Placental epithelial cell (primary cell): Measurements from ENCODE around the gene MYMK. TPM values are rescaled to one million over a fixed set of nuclear protein-coding genes. Genes with fewer than 3 reads are reported as not detected.

ENCODE experiments used
- total RNA-seq: library from RNA; depleted of rRNA; stranded (reverse); fragments of >200 nt; gene quantifications from 2 replicates; pipeline ENCODE4 v1.2.3, GENCODE V29; 2012

MYMK gene
- total RNA-seq = not detected in 2 replicates

DNA sequence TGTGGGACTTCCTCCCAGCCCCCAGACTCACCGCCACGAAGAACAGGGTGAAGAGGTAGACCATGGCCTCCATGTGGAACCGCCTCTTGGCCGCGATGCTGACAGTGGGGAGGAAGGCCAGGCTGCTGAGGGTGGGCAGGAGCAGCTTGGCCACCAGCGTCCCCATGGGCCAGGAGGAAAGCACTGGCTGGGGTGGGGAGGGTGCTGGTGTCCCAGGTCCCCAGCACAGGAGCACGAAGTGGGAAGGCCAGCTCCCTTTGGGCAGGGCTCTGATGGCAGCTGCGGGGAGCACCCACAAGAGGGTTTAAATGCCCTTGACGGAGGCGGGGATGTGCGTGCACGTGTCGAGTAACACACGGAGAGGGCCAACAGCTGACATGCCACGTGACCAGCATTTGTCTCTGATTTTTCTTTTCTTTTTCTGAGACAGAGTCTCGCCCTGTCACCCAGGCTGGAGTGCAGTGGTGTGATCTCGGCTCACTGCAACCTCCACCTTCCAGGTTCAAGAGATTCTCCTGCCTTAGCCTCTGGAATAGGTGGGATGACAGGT lies at the start of gene MYMK:
Gene MYMK, minus strand, starts transcription at position 281 of the 550 bp plus-strand sequence. Its CDS starts 115 bp downstream, at position 166.

GRCh38 chr9:133534346-133535291 lies 9.9 kb upstream of the MYMK start, which contains the start of gene ADAMTSL2:
Gene ADAMTSL2 (plus strand): TSS chr9:133534704. CDS start chr9:133536713, 2,009 bp downstream.

DNA sequence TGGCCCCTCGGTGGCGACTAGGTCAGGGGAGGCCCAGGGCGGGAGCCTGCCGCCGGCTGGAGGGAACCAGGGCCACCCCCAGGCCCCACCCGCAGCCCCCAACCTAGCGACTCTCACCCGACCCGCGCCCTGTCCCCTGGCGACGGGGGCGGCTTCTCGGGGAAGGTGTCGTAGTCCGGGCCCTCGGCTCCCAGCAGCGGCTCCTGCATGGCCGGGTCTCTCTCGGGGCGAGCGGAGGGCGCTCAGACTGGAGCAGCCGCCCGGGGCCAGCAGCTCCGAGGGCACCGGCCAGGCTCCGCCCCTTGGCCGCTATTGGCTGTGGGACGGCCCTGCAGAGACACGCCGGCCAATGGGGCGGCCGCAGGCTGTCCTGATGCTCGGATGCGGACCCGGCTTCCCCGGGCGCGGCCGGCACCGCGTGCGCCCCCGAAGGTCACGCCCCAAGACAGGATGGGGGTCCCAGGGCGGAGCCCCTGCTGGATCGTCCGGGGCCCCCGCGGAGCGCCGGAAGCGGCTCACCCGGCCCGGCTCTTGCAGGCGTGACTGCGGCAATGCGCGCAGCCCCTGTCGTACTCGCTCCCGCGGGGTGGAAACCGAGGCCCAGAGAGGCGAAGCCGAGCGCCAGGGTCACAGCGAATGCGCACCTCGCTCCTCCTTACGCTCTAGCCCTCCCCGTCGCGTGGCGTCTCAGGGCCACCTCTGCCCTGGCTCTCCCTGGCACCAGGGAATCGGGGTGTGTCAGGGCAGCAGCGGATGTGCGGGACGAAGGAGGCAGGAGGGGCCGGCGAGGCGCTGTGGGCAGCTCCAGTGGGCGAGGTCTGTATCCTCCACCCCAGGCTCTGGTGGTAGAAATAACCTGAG lies 45.7 kb downstream of the MYMK start, which contains the start of gene SLC2A6:
Gene SLC2A6, minus strand, starts transcription at position 249 of the 861 bp plus-strand sequence. Its CDS starts 40 bp downstream, at position 209.

Other genes starting within 250 kb of the MYMK start
- gene ABO, start 249.8 kb downstream of the MYMK start, total RNA-seq = under 0.01 TPM in 1 of 2 replicates, not detected in the other
- gene SURF6, start 188.8 kb downstream of the MYMK start, total RNA-seq = 5.7 and 9.4 TPM in 2 replicates
- gene MED22, start 176.8 kb downstream of the MYMK start, total RNA-seq = 13.7 and 16.7 TPM in 2 replicates
- gene RPL7A, start 176.7 kb downstream of the MYMK start, total RNA-seq = 1,495 and 2,171 TPM in 2 replicates
- 22.0 and 30.0 TPM in 2 replicates for gene SURF1, start 168.5 kb downstream of the MYMK start, total RNA-seq
- 6.3 and 16.9 TPM in 2 replicates for gene SURF2, start 168.4 kb downstream of the MYMK start, total RNA-seq
- 255 and 467 TPM in 2 replicates for gene SURF4, start 148.9 kb downstream of the MYMK start, total RNA-seq
- gene STKLD1, start 148.6 kb downstream of the MYMK start, total RNA-seq = 1.6 and 2.7 TPM in 2 replicates
- gene REXO4, start 106.9 kb downstream of the MYMK start, total RNA-seq = 12.1 and 19.2 TPM in 2 replicates
- 2.0 and 4.7 TPM in 2 replicates for gene ADAMTS13, start 102.6 kb downstream of the MYMK start, total RNA-seq
- 16.1 and 18.3 TPM in 2 replicates for gene CACFD1, start 65.0 kb downstream of the MYMK start, total RNA-seq
- gene SLC2A6, start 45.9 kb downstream of the MYMK start, total RNA-seq = 2.0 and 17.5 TPM in 2 replicates
- gene ADAMTSL2, start 9.7 kb upstream of the MYMK start, total RNA-seq = not detected in 2 replicates
- not detected in 2 replicates for gene FAM163B, start 84.4 kb upstream of the MYMK start, total RNA-seq
- gene DBH, start 111.4 kb upstream of the MYMK start, total RNA-seq = not detected in 2 replicates
- 0.33 and 2.4 TPM in 2 replicates for gene SARDH, start 213.4 kb upstream of the MYMK start, total RNA-seq